WTC11 (cell line): Measurements from ENCODE around the gene IFITM10. TPM values are rescaled to one million over a fixed set of nuclear protein-coding genes. Genes with fewer than 3 reads are reported as not detected.

ENCODE experiments used
- ATAC-seq: fragments of 200-7000 bp; cut with Tn5 transposase; 2 replicates; pipeline ENCODE4 v1.10.0; 2021; ENCODE audit warnings: mild to moderate bottlenecking, moderate library complexity
- CTCF ChIA-PET: fragments of 300-600 bp; sonication (Branson Sonifier 250); formaldehyde crosslinking; loops from one replicate; lab custom pipeline; 2021; ENCODE audit warnings: antibody characterized with exemption; lab: Charles Lee
- POLR2A ChIA-PET: fragments of 350-600 bp; sonication (Branson Sonifier 250); formaldehyde crosslinking; loops from one replicate; lab custom pipeline; 2021; ENCODE audit warnings: antibody characterized with exemption; lab: Charles Lee
- DNase-seq: peaks from one replicate; pipeline ENCODE4 v3.0.0; 2021; ENCODE audit warnings: low spot score
- H3K27ac Mint-ChIP-seq: 2 replicates; pipeline ENCODE4 v1.8.0; 2021; ENCODE audit warnings: mixed read lengths
- H3K27me3 Mint-ChIP-seq: 2 replicates; pipeline ENCODE4 v1.8.0; 2021; ENCODE audit warnings: low read depth, mild to moderate bottlenecking, moderate library complexity, mixed read lengths
- H3K36me3 Mint-ChIP-seq: 2 replicates; pipeline ENCODE4 v1.8.0; 2021; ENCODE audit warnings: mixed read lengths
- H3K4me1 Mint-ChIP-seq: 2 replicates; pipeline ENCODE4 v1.8.0; 2022; ENCODE audit warnings: mixed read lengths
- H3K4me3 Mint-ChIP-seq: 2 replicates; pipeline ENCODE4 v1.8.0; 2021; ENCODE audit warnings: mild to moderate bottlenecking, moderate library complexity, mixed read lengths
- H3K9me3 Mint-ChIP-seq: 2 replicates; pipeline ENCODE4 v1.8.0; 2021; ENCODE audit warnings: mixed read lengths
- CREB1 ChIP-seq: sonication (generic); formaldehyde crosslinking; IDR thresholded peaks from 2 replicates; pipeline ENCODE4 v1.8.0; 2023; ENCODE audit warnings: mild to moderate bottlenecking, missing genetic modification reagents
- ESRRA ChIP-seq: sonication (generic); formaldehyde crosslinking; IDR thresholded peaks from 2 replicates; pipeline ENCODE4 v1.8.1; 2022; ENCODE audit warnings: mild to moderate bottlenecking, missing genetic modification reagents, borderline replicate concordance
- GTF2I ChIP-seq: fragments of 250-450 bp; sonication (Bioruptor Pico); conservative IDR thresholded peaks from 2 replicates; pipeline ENCODE4 v1.4.0; 2021; ENCODE audit warnings: mild to moderate bottlenecking
- JAZF1 ChIP-seq: fragments of 250-450 bp; sonication (Bioruptor Pico); IDR thresholded peaks from 2 replicates; pipeline ENCODE4 v1.9.0; 2021; ENCODE audit warnings: moderate library complexity, mild to moderate bottlenecking, inconsistent platforms
- KAT7 ChIP-seq: sonication (generic); formaldehyde crosslinking; IDR thresholded peaks from 2 replicates; pipeline ENCODE4 v1.8.1; 2023; ENCODE audit warnings: missing genetic modification reagents, mild to moderate bottlenecking, borderline replicate concordance
- MXD4 ChIP-seq: fragments of 250-450 bp; sonication (Bioruptor Pico); IDR thresholded peaks from 2 replicates; pipeline ENCODE4 v1.8.0; 2021; ENCODE audit warnings: mild to moderate bottlenecking, moderate library complexity, borderline replicate concordance
- OVOL2 ChIP-seq: fragments of 250-450 bp; sonication (Bioruptor Pico); IDR thresholded peaks from 2 replicates; pipeline ENCODE4 v1.9.0; 2021; ENCODE audit warnings: mild to moderate bottlenecking, borderline replicate concordance
- SMAD3 ChIP-seq: sonication (generic); formaldehyde crosslinking; IDR thresholded peaks from 2 replicates; pipeline ENCODE4 v1.8.0; 2022; ENCODE audit warnings: missing genetic modification reagents, mild to moderate bottlenecking, borderline replicate concordance
- TCF7 ChIP-seq: sonication (generic); formaldehyde crosslinking; IDR thresholded peaks from 2 replicates; pipeline ENCODE4 v1.8.0; 2022; ENCODE audit warnings: mild to moderate bottlenecking, low read depth, missing genetic modification reagents, moderate library complexity
- ZNF138 ChIP-seq: sonication (generic); formaldehyde crosslinking; conservative IDR thresholded peaks from 2 replicates; pipeline ENCODE4 v1.8.1; 2022; ENCODE audit warnings: mild to moderate bottlenecking, moderate library complexity, missing genetic modification reagents
- ZNF219 ChIP-seq: sonication (generic); formaldehyde crosslinking; IDR thresholded peaks from 2 replicates; pipeline ENCODE4 v1.8.0; 2023; ENCODE audit warnings: missing genetic modification reagents, mild to moderate bottlenecking, borderline replicate concordance
- ZNF263 ChIP-seq: sonication (generic); formaldehyde crosslinking; IDR thresholded peaks from 2 replicates; pipeline ENCODE4 v1.8.1; 2022; ENCODE audit warnings: low read depth, mild to moderate bottlenecking, moderate library complexity, missing genetic modification reagents
- ZNF671 ChIP-seq: fragments of 250-450 bp; sonication (Bioruptor Pico); IDR thresholded peaks from 2 replicates; pipeline ENCODE4 v1.8.0; 2021; ENCODE audit warnings: mild to moderate bottlenecking
- total RNA-seq: library from RNA; stranded (reverse); gene quantifications from 3 replicates; pipeline ENCODE4 v1.2.3, GENCODE V29; 2021
- TF ChIP-seq, protein P1 (sequence below): sonication (generic); formaldehyde crosslinking; IDR thresholded peaks from 2 replicates; pipeline ENCODE4 v1.8.0; 2022; ENCODE audit warnings: missing genetic modification reagents
- TF ChIP-seq, protein P2 (sequence below): fragments of 250-450 bp; sonication (Bioruptor Pico); IDR thresholded peaks from 2 replicates; pipeline ENCODE4 v1.9.0; 2021; ENCODE audit warnings: mild to moderate bottlenecking, borderline replicate concordance
- TF ChIP-seq, protein P3 (sequence below): sonication (generic); formaldehyde crosslinking; IDR thresholded peaks from 2 replicates; pipeline ENCODE4 v1.8.1; 2023; ENCODE audit warnings: mild to moderate bottlenecking, moderate library complexity, missing genetic modification reagents
- TF ChIP-seq, protein P4 (sequence below): sonication (generic); formaldehyde crosslinking; IDR thresholded peaks from 2 replicates; pipeline ENCODE4 v1.8.1; 2022; ENCODE audit warnings: mild to moderate bottlenecking, moderate library complexity, missing genetic modification reagents
- TF ChIP-seq, protein P5 (sequence below): sonication (generic); formaldehyde crosslinking; IDR thresholded peaks from 2 replicates; pipeline ENCODE4 v1.8.1; 2023; ENCODE audit warnings: mild to moderate bottlenecking, missing genetic modification reagents
- TF ChIP-seq, protein P6 (sequence below): sonication (generic); formaldehyde crosslinking; IDR thresholded peaks from 2 replicates; pipeline ENCODE4 v1.8.0; 2022; ENCODE audit warnings: mild to moderate bottlenecking, missing genetic modification reagents

Gene IFITM10
- total RNA-seq, 1 experiment from 2014 or later, result 1.7 TPM

DNA sequence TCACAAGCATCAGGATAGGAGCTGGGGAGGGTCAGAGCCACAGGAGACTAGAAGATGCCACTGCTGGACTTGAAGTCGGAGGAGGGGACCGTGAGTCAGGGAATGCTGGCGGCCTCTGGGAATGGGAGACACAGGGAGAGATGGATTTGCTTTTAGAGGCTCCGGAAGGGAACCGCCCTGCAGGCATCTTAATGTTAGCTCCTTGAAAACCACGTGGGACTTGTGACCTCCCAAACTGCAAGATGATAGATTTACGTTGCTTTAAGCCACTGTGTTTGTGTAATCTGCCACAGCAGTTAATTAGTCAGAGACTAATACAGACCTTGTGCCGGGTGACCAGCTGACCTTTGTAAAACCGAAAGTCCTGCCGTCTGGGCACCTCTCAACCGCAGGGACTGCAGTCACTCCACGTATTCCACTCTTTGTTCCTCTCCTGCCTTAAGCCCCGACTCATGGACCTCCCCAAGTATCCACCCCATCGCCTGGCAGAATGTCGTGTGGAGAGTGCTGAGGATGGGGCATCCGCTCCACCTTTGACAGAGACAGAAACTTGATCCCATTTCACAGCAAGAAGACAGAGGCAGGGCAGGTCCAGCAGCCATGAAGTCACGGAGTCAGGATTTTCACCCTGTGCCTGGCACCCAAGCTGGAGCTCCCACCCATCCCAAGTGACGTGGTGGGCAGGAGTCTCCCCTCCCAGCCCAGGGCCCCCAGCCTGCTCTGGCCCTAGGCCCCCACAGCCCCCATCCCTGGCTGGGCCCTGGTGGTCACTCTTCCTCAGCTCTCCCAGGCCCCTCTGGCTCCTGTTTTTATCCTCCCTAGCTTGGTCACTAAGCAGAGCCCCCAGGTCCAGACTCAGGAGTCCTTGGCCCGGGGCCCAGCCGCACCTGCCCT, 32.7 kb upstream of the IFITM10 start:
- peaks cover 12% of the 10 kb centered on the region; the same call in 1 of the 2 replicates for H3K27me3 Mint-ChIP-seq
- POLR2A ChIA-PET, result interaction anchor here (0.6 kb wide), 1 partner anchor 10 kb away, joined by 3 read pairs; no protein-coding TSS in a partner anchor
- peaks cover 7% of the 10 kb centered on the region for H3K9me3 Mint-ChIP-seq
- CTCF ChIA-PET, result interaction anchor here (0.7 to 1.0 kb wide), 2 partner anchors 17 to 42 kb away, joined by 3 to 4 read pairs; no protein-coding TSS in a partner anchor
- H3K4me3 Mint-ChIP-seq, result no peak overlapping the region
- DNase-seq, result no peak
- TF ChIP-seq, protein P1, sequence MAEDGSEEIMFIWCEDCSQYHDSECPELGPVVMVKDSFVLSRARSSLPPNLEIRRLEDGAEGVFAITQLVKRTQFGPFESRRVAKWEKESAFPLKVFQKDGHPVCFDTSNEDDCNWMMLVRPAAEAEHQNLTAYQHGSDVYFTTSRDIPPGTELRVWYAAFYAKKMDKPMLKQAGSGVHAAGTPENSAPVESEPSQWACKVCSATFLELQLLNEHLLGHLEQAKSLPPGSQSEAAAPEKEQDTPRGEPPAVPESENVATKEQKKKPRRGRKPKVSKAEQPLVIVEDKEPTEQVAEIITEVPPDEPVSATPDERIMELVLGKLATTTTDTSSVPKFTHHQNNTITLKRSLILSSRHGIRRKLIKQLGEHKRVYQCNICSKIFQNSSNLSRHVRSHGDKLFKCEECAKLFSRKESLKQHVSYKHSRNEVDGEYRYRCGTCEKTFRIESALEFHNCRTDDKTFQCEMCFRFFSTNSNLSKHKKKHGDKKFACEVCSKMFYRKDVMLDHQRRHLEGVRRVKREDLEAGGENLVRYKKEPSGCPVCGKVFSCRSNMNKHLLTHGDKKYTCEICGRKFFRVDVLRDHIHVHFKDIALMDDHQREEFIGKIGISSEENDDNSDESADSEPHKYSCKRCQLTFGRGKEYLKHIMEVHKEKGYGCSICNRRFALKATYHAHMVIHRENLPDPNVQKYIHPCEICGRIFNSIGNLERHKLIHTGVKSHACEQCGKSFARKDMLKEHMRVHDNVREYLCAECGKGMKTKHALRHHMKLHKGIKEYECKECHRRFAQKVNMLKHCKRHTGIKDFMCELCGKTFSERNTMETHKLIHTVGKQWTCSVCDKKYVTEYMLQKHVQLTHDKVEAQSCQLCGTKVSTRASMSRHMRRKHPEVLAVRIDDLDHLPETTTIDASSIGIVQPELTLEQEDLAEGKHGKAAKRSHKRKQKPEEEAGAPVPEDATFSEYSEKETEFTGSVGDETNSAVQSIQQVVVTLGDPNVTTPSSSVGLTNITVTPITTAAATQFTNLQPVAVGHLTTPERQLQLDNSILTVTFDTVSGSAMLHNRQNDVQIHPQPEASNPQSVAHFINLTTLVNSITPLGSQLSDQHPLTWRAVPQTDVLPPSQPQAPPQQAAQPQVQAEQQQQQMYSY (CRISPR knock-in tag), result 0 out of 2 replicates have a peak, but pooled peaks have one; percentile 13
- TF ChIP-seq, protein P2, sequence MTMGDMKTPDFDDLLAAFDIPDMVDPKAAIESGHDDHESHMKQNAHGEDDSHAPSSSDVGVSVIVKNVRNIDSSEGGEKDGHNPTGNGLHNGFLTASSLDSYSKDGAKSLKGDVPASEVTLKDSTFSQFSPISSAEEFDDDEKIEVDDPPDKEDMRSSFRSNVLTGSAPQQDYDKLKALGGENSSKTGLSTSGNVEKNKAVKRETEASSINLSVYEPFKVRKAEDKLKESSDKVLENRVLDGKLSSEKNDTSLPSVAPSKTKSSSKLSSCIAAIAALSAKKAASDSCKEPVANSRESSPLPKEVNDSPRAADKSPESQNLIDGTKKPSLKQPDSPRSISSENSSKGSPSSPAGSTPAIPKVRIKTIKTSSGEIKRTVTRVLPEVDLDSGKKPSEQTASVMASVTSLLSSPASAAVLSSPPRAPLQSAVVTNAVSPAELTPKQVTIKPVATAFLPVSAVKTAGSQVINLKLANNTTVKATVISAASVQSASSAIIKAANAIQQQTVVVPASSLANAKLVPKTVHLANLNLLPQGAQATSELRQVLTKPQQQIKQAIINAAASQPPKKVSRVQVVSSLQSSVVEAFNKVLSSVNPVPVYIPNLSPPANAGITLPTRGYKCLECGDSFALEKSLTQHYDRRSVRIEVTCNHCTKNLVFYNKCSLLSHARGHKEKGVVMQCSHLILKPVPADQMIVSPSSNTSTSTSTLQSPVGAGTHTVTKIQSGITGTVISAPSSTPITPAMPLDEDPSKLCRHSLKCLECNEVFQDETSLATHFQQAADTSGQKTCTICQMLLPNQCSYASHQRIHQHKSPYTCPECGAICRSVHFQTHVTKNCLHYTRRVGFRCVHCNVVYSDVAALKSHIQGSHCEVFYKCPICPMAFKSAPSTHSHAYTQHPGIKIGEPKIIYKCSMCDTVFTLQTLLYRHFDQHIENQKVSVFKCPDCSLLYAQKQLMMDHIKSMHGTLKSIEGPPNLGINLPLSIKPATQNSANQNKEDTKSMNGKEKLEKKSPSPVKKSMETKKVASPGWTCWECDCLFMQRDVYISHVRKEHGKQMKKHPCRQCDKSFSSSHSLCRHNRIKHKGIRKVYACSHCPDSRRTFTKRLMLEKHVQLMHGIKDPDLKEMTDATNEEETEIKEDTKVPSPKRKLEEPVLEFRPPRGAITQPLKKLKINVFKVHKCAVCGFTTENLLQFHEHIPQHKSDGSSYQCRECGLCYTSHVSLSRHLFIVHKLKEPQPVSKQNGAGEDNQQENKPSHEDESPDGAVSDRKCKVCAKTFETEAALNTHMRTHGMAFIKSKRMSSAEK (CRISPR knock-in tag), result no peak
- TF ChIP-seq, all 79 proteins: peak for 1
- H3K4me1 Mint-ChIP-seq, result no peaks in the 10 kb centered on the region
- no peak for ATAC-seq
- no peaks in the 10 kb centered on the region for H3K36me3 Mint-ChIP-seq
- no peak overlapping the region for H3K27ac Mint-ChIP-seq

DNA sequence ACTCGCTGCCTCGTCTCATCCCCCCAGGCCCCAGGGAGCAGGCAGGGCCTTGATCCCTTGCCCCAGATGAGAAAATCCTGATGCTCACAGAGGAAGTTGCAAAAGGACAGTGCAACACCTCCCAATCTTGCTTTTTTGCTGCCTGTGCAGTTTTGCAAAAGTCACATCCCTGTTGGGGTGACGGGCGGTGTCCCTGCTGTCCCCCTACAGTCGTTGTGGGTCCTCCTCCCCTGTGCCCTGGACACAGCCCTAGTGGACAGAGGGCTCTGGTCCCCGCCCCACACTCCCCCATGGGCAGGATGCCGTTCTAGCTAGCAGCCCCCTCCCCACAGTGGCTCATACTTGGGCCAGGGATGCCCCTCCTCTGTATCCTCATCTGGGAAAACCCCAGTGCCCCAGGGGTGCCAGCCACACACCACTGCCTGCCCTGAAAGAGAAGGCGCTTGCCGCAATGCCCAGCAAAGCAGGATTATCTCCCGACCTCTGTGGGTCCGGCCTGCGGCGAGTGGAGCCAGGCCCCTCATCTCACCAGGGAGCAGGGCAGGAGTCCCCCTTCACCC, 31.7 kb upstream of the IFITM10 start:
- ChIA-PET POLR2A (no interaction called here), CTCF (interaction anchor here (2.2 kb wide), 1 partner anchor 129 kb away, joined by 7 read pairs; no protein-coding TSS in a partner anchor)
- Mint-ChIP-seq H3K4me1 (no peaks in the 10 kb centered on the region), H3K27ac (no peak overlapping the region), H3K27me3 (peaks cover 12% of the 10 kb centered on the region; the same call in 1 of the 2 replicates), H3K4me3 (no peak overlapping the region), H3K9me3 (peaks cover 7% of the 10 kb centered on the region), H3K36me3 (no peaks in the 10 kb centered on the region)
- ATAC-seq (no peak), DNase-seq (no peak)
- no peak for TF ChIP-seq TCF7 (CRISPR knock-in tag)
- no peak for TF ChIP-seq ZNF219
- no peak for TF ChIP-seq OVOL2 (CRISPR knock-in tag)
- TF ChIP-seq, protein P3, sequence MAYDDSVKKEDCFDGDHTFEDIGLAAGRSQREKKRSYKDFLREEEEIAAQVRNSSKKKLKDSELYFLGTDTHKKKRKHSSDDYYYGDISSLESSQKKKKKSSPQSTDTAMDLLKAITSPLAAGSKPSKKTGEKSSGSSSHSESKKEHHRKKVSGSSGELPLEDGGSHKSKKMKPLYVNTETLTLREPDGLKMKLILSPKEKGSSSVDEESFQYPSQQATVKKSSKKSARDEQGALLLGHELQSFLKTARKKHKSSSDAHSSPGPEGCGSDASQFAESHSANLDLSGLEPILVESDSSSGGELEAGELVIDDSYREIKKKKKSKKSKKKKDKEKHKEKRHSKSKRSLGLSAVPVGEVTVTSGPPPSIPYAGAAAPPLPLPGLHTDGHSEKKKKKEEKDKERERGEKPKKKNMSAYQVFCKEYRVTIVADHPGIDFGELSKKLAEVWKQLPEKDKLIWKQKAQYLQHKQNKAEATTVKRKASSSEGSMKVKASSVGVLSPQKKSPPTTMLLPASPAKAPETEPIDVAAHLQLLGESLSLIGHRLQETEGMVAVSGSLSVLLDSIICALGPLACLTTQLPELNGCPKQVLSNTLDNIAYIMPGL (CRISPR knock-in tag), result no peak
- no peak for TF ChIP-seq MXD4 (CRISPR knock-in tag)
- TF ChIP-seq ZNF263, result no peak
- TF ChIP-seq JAZF1 (CRISPR knock-in tag), result no peak
- no peak for TF ChIP-seq SMAD3 (CRISPR knock-in tag)
- TF ChIP-seq, protein P4, sequence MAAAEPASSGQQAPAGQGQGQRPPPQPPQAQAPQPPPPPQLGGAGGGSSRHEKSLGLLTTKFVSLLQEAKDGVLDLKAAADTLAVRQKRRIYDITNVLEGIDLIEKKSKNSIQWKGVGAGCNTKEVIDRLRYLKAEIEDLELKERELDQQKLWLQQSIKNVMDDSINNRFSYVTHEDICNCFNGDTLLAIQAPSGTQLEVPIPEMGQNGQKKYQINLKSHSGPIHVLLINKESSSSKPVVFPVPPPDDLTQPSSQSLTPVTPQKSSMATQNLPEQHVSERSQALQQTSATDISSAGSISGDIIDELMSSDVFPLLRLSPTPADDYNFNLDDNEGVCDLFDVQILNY (CRISPR knock-in tag), result no peak
- TF ChIP-seq ZNF138, result no peak
- TF ChIP-seq, protein P5, sequence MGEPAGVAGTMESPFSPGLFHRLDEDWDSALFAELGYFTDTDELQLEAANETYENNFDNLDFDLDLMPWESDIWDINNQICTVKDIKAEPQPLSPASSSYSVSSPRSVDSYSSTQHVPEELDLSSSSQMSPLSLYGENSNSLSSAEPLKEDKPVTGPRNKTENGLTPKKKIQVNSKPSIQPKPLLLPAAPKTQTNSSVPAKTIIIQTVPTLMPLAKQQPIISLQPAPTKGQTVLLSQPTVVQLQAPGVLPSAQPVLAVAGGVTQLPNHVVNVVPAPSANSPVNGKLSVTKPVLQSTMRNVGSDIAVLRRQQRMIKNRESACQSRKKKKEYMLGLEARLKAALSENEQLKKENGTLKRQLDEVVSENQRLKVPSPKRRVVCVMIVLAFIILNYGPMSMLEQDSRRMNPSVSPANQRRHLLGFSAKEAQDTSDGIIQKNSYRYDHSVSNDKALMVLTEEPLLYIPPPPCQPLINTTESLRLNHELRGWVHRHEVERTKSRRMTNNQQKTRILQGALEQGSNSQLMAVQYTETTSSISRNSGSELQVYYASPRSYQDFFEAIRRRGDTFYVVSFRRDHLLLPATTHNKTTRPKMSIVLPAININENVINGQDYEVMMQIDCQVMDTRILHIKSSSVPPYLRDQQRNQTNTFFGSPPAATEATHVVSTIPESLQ (CRISPR knock-in tag), result no peak
- TF ChIP-seq GTF2I (CRISPR knock-in tag), result no peak
- no peak for TF ChIP-seq ZNF671 (CRISPR knock-in tag)
- no peak for TF ChIP-seq ESRRA (CRISPR knock-in tag)
- TF ChIP-seq KAT7 (CRISPR knock-in tag), result no peak
- TF ChIP-seq, protein P6, sequence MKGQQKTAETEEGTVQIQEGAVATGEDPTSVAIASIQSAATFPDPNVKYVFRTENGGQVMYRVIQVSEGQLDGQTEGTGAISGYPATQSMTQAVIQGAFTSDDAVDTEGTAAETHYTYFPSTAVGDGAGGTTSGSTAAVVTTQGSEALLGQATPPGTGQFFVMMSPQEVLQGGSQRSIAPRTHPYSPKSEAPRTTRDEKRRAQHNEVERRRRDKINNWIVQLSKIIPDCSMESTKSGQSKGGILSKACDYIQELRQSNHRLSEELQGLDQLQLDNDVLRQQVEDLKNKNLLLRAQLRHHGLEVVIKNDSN (CRISPR knock-in tag), result no peak
- TF ChIP-seq CREB1 (CRISPR knock-in tag), result no peak
